ENCODE data around the gene TP53TG5. TPM values are rescaled to one million over a fixed set of nuclear protein-coding genes. Genes with fewer than 3 reads are reported as not detected.

Gene TP53TG5
- total RNA-seq, 2 donors from 2014 or later: 2.0 to 2.4 TPM

DNA sequence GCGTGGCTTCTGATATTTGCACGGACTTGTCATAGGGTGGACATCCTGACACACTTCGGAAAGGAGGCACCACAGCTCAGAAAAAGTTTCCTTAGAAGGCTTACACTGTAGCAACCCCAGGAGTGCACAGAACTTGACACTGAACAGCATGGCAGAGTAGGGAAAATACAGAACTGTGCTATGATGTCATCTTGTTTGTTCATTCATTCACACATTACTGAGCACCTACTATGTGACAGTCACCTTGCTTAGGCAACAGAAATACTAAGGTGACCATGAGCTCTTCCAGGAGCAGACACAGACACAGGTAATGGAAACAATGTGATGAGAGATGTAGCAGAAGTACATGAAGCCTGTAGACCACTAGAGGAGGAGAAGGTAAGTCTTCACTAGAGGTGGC, 35.4 kb upstream of the TP53TG5 start:
- Mint-ChIP-seq H3K4me3 (no peak overlapping the region), H3K9me3 (no peaks in the 10 kb centered on the region), H3K27ac (no peak overlapping the region), H3K27me3 (ENCODE audit: insufficient read depth) (peaks cover 9% of the 10 kb centered on the region), H3K36me3 (ENCODE audit: low read depth) (peaks cover 37% of the 10 kb centered on the region), H3K4me1 (peaks cover 6% of the 10 kb centered on the region)
- H3K9me3 ChIP-seq (ENCODE audit: control insufficient read depth, low read length): no peaks in the 10 kb centered on the region
- H3K4me3 ChIP-seq (ENCODE audit: low read length): no peak overlapping the region
- H3K27ac ChIP-seq (ENCODE audit: low read depth, low read length): no peak overlapping the region
- DNase-seq: no peak
- no peaks in the 10 kb centered on the region for H3K27me3 ChIP-seq (ENCODE audit: control insufficient read depth, insufficient read depth, low read length, poor library complexity, severe bottlenecking)
- TF ChIP-seq, protein P1, sequence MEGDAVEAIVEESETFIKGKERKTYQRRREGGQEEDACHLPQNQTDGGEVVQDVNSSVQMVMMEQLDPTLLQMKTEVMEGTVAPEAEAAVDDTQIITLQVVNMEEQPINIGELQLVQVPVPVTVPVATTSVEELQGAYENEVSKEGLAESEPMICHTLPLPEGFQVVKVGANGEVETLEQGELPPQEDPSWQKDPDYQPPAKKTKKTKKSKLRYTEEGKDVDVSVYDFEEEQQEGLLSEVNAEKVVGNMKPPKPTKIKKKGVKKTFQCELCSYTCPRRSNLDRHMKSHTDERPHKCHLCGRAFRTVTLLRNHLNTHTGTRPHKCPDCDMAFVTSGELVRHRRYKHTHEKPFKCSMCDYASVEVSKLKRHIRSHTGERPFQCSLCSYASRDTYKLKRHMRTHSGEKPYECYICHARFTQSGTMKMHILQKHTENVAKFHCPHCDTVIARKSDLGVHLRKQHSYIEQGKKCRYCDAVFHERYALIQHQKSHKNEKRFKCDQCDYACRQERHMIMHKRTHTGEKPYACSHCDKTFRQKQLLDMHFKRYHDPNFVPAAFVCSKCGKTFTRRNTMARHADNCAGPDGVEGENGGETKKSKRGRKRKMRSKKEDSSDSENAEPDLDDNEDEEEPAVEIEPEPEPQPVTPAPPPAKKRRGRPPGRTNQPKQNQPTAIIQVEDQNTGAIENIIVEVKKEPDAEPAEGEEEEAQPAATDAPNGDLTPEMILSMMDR (conservative IDR thresholded peaks at IDR 0.05): no peak
- 87 to 96% methylated on average over 3 of the region's 3 CpGs for WGBS, 2 experiments (ENCODE audit: insufficient coverage in 1 of 2, insufficient read length in 1 of 2)
- H3K4me1 ChIP-seq (ENCODE audit: control insufficient read depth, insufficient read depth, low read length): no peaks in the 10 kb centered on the region
- no peak overlapping the region for H3K9ac ChIP-seq (ENCODE audit: extremely low read depth, low read length, poor library complexity, severe bottlenecking)
- peaks cover 37% of the 10 kb centered on the region for H3K36me3 ChIP-seq (ENCODE audit: control insufficient read depth, insufficient read depth, low read length)

GRCh38 chr20:45412653-45413052, 34.5 kb upstream of the TP53TG5 start:
- H3K9me3 Mint-ChIP-seq: no peaks in the 10 kb centered on the region
- H3K4me1 Mint-ChIP-seq: peaks cover 10% of the 10 kb centered on the region
- peaks cover 37% of the 10 kb centered on the region for H3K36me3 ChIP-seq (ENCODE audit: control insufficient read depth, insufficient read depth, low read length)
- no peak for DNase-seq
- H3K36me3 Mint-ChIP-seq (ENCODE audit: low read depth): peaks cover 33% of the 10 kb centered on the region
- peaks cover 10% of the 10 kb centered on the region for H3K27me3 Mint-ChIP-seq (ENCODE audit: insufficient read depth)
- H3K9me3 ChIP-seq (ENCODE audit: control insufficient read depth, low read length): no peaks in the 10 kb centered on the region
- H3K4me1 ChIP-seq (ENCODE audit: control insufficient read depth, insufficient read depth, low read length): peaks cover 4% of the 10 kb centered on the region
- no peak overlapping the region for H3K4me3 ChIP-seq (ENCODE audit: low read length)
- H3K27me3 ChIP-seq (ENCODE audit: control insufficient read depth, insufficient read depth, low read length, poor library complexity, severe bottlenecking): no peaks in the 10 kb centered on the region
- no peak overlapping the region for H3K27ac Mint-ChIP-seq
- no peak overlapping the region for H3K27ac ChIP-seq (ENCODE audit: low read depth, low read length)
- H3K4me3 Mint-ChIP-seq: no peak overlapping the region
- 85 to 87% methylated on average over 4 to 5 of the region's 5 CpGs for WGBS, 2 experiments (ENCODE audit: insufficient coverage in 1 of 2, insufficient read length in 1 of 2)
- TF ChIP-seq, protein P1 (conservative IDR thresholded peaks at IDR 0.05): no peak
- H3K9ac ChIP-seq (ENCODE audit: extremely low read depth, low read length, poor library complexity, severe bottlenecking): no peak overlapping the region

- Mint-ChIP-seq H3K4me3 (no peak overlapping the region), H3K36me3 (ENCODE audit: low read depth) (peaks cover 33% of the 10 kb centered on the region), H3K27me3 (ENCODE audit: insufficient read depth) (peaks cover 13% of the 10 kb centered on the region), H3K9me3 (no peaks in the 10 kb centered on the region), H3K4me1 (peaks cover 10% of the 10 kb centered on the region), H3K27ac (no peak overlapping the region)
- DNase-seq: no peak
- Histone ChIP-seq H3K36me3 (ENCODE audit: control insufficient read depth, insufficient read depth, low read length) (peaks cover 36% of the 10 kb centered on the region), H3K9ac (ENCODE audit: extremely low read depth, low read length, poor library complexity, severe bottlenecking) (no peak overlapping the region), H3K9me3 (ENCODE audit: control insufficient read depth, low read length) (no peaks in the 10 kb centered on the region), H3K27me3 (ENCODE audit: control insufficient read depth, insufficient read depth, low read length, poor library complexity, severe bottlenecking) (no peaks in the 10 kb centered on the region), H3K4me3 (ENCODE audit: low read length) (no peak overlapping the region), H3K27ac (ENCODE audit: low read depth, low read length) (no peak overlapping the region), H3K4me1 (ENCODE audit: control insufficient read depth, insufficient read depth, low read length) (peaks cover 4% of the 10 kb centered on the region)
- WGBS, 2 experiments (ENCODE audit: insufficient coverage in 1 of 2, insufficient read length in 1 of 2): 87 to 92% methylated on average over 7 to 8 of the region's 8 CpGs
- TF ChIP-seq, protein P1 (conservative IDR thresholded peaks at IDR 0.05): no peak
Observed at GRCh38 chr20:45410887-45411286, 32.8 kb upstream of the TP53TG5 start.
